GM10266 (cell line): ENCODE measurements around the gene PHKB.

Source experiments
- DNase-seq: peaks from one replicate; pipeline ENCODE4 v3.0.0; 2012; ENCODE audit errors: extremely low spot score
- CTCF ChIP-seq: IDR thresholded peaks from 2 replicates; pipeline ENCODE4 v1.5.1; 2012; ENCODE audit warnings: mild to moderate bottlenecking, low read depth; ENCODE audit not compliant: control insufficient read depth, insufficient read depth; ENCODE audit errors: missing control alignments

PHKB gene

GRCh38 chr16:47499700-47500264 lies 38.7 kb downstream of the PHKB start:
- TF ChIP-seq CTCF = no peak

DNA sequence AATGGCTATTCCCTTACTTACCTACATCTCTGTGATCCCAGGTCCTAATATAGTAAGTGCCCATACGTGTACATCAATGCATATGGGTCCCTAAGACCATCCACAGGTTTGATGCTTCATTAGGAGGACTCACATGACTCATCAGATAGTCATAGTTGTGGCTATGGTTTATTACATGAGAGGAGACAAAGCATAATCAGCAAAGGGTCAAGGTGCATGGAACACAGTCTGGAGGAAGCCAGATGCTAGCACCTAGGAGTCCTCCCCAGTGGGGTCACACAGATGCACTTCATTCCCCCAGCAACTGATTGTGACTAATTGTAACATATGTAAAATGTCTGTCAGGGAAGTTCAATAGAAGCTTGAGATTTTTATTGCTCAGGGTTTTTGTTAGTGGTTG lies 42.8 kb downstream of the PHKB start:
- no peak for TF ChIP-seq CTCF
- no peak for DNase-seq

More at GRCh38 chr16:47499700-47500264, 38.7 kb downstream of the PHKB start:
- DNase-seq = no peak

GRCh38 chr16:47504599-47504998 lies 43.5 kb downstream of the PHKB start:
- no peak for DNase-seq

DNA sequence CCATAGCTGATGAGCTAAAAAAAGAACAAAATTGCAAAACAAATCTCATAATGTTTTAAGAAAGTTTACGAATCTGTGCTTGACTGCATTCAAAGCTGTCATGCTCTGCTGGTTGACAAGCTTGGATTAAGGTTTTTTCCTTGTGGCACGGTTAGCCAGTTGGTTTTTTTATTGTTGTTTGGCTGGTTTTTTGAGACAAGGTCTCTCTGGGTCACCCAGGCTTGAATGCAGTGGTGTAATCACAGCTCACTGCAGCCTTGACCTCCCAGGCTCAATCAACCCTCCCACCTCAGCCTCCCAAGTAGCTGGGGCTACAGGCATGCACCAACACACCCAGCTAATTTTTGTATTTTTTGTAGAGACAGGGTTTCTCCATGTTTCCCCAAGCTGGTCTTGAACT lies 45.7 kb downstream of the PHKB start:
- DNase-seq = no peak
- no peak for TF ChIP-seq CTCF

More at GRCh38 chr16:47504599-47504998, 43.5 kb downstream of the PHKB start:
- TF ChIP-seq CTCF = no peak

DNA sequence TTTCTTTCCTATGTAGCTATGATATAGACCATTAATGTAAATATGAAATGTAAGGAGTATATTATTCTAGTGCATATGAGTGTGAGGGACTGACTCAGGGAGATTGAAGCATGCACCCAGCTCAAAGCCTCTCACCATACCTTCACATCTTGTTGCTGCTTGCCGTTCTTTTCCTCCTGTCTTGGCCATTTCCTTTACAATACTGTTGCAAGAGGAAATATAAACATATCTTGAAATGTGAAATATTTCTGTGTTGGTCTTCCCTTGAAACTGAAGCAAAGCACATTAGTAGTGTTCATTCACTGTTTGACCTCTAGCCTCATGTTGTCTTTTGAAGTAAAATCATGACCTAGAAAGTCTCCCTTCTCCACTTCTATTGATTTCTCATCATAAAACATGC lies 46.6 kb downstream of the PHKB start:
- DNase-seq = no peak
- no peak for TF ChIP-seq CTCF

DNA sequence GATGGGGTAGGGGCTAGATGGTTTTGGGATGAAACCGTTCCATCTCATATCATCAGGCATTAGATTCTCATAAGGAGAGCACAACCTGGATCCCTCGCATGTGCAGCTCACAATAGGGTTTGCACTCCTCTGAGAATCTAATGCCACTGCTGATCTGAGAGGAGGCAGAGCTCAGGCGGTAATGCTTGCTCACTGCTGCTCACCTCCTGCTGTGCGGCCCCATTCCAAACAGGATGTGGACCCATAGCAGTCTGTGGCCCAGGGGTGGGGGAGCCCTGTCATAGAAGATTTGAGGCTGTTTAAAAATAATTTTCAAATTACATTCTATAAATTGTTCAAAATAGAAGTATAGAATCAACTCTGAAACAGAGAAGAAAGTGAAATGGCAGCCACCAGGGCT lies 50.8 kb downstream of the PHKB start:
- TF ChIP-seq CTCF = no peak
- DNase-seq = no peak

DNA sequence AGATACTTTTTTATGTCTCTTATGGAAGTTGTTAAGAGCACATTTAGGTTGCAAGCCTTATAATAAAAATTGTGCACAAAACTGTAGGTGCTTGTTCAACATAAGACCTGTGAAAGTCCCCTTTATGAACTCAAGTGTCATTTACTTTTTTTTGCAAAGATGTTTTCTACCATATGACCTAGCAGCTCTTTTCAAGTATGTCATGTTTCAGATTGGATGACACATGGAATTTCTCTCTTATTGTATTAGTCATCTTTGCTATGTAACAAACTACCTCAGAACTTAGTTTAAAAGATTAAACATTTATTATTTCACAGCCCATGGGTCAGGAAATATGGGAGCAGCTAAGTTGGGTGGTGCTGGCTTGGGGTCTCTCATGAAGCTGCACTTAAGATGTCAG lies 57.9 kb downstream of the PHKB start:
- no peak for TF ChIP-seq CTCF
- no peak for DNase-seq
